ENCODE results near the gene TSPYL4.

GRCh38 chr6:116217069-116217468 lies 36.8 kb downstream of the TSPYL4 start:
- peak; percentile 58 for TF ChIP-seq CTCF (IDR thresholded peaks at IDR 0.05; ENCODE audit: borderline replicate concordance, extremely low read depth, low read length, poor library complexity, severe bottlenecking)
- no peak for TF ChIP-seq EZH2 (IDR thresholded peaks at IDR 0.05; ENCODE audit: borderline replicate concordance, low read depth, low read length, severe bottlenecking)

Measured in DND-41 (cell line).